H9 (cell line): ENCODE results near the gene DHRS9. TPM values are rescaled to one million over a fixed set of nuclear protein-coding genes. Genes with fewer than 3 reads are reported as not detected.

Experiments
- DNase-seq: peaks from one replicate; pipeline ENCODE4 v3.0.0-alpha.2; 2017
- H2AFZ ChIP-seq: one replicate; pipeline ENCODE4 v1.6.1; 2013; ENCODE audit warnings: mild to moderate bottlenecking, low read length, control low read depth, moderate library complexity
- H2AK5ac ChIP-seq: 2 replicates; pipeline ENCODE4 v1.6.1; 2013; ENCODE audit warnings: low read length, control low read depth, mixed read lengths; ENCODE audit not compliant: insufficient read length
- H2BK120ac ChIP-seq: one replicate; pipeline ENCODE4 v1.6.1; 2013; ENCODE audit warnings: low read depth, mild to moderate bottlenecking, low read length, control low read depth, inconsistent platforms; ENCODE audit not compliant: poor library complexity, severe bottlenecking
- H2BK12ac ChIP-seq: 2 replicates; pipeline ENCODE4 v1.6.1; 2013; ENCODE audit warnings: low read length, control low read depth, mixed read lengths, low read depth; ENCODE audit not compliant: insufficient read length
- H2BK15ac ChIP-seq: 2 replicates; pipeline ENCODE4 v1.6.1; 2013; ENCODE audit warnings: low read depth, low read length, control low read depth
- H2BK20ac ChIP-seq: one replicate; pipeline ENCODE4 v1.6.1; 2013; ENCODE audit warnings: low read depth, mild to moderate bottlenecking, low read length, control low read depth, inconsistent platforms; ENCODE audit not compliant: poor library complexity, severe bottlenecking
- H2BK5ac ChIP-seq: 2 replicates; pipeline ENCODE4 v1.6.1; 2013; ENCODE audit warnings: low read length, control low read depth, mixed read lengths; ENCODE audit not compliant: insufficient read length
- H3K14ac ChIP-seq: 2 replicates; pipeline ENCODE4 v1.6.1; 2013; ENCODE audit warnings: low read length, control low read depth; ENCODE audit not compliant: insufficient read depth
- H3K18ac ChIP-seq: 2 replicates; pipeline ENCODE4 v1.6.1; 2013; ENCODE audit warnings: low read depth, mild to moderate bottlenecking, mixed read lengths, low read length, control low read depth; ENCODE audit not compliant: insufficient read length
- H3K23ac ChIP-seq: 2 replicates; pipeline ENCODE4 v1.6.1; 2013; ENCODE audit warnings: low read length, control low read depth, mixed read lengths, low read depth; ENCODE audit not compliant: insufficient read length
- H3K23me2 ChIP-seq: 2 replicates; pipeline ENCODE4 v1.6.1; 2013; ENCODE audit warnings: low read depth, mild to moderate bottlenecking, mixed read lengths, low read length, control low read depth; ENCODE audit not compliant: insufficient read length, poor library complexity, severe bottlenecking
- H3K27ac ChIP-seq: 2 replicates; pipeline ENCODE4 v1.5.1; 2013; ENCODE audit warnings: low read length, control low read depth, mixed read lengths, low read depth; ENCODE audit not compliant: insufficient read length
- H3K27me3 ChIP-seq: 2 replicates; pipeline ENCODE4 v1.6.1; 2013; ENCODE audit warnings: low read length, control low read depth, inconsistent platforms; ENCODE audit not compliant: insufficient read depth
- H3K4ac ChIP-seq: 2 replicates; pipeline ENCODE4 v1.6.1; 2013; ENCODE audit warnings: low read depth, mild to moderate bottlenecking, control low read depth, inconsistent platforms, low read length, moderate library complexity
- H3K4me1 ChIP-seq: 2 replicates; pipeline ENCODE4 v1.6.1; 2013; ENCODE audit warnings: low read length, control low read depth, inconsistent platforms; ENCODE audit not compliant: insufficient read depth
- H3K4me2 ChIP-seq: 2 replicates; pipeline ENCODE4 v1.6.1; 2013; ENCODE audit warnings: low read length, control low read depth, mixed read lengths; ENCODE audit not compliant: insufficient read length, insufficient read depth
- H3K56ac ChIP-seq: 2 replicates; pipeline ENCODE4 v1.6.1; 2013; ENCODE audit warnings: low read depth, mild to moderate bottlenecking, mixed read lengths, low read length, control low read depth; ENCODE audit not compliant: insufficient read length
- H3K79me1 ChIP-seq: 2 replicates; pipeline ENCODE4 v1.6.1; 2013; ENCODE audit warnings: low read depth, mild to moderate bottlenecking, moderate library complexity, low read length, control low read depth, inconsistent platforms; ENCODE audit not compliant: insufficient read depth, poor library complexity, severe bottlenecking
- H3K79me2 ChIP-seq: 2 replicates; pipeline ENCODE4 v1.6.1; 2013; ENCODE audit warnings: low read length, control low read depth, inconsistent platforms; ENCODE audit not compliant: insufficient read depth
- H3K9ac ChIP-seq: 2 replicates; pipeline ENCODE4 v1.6.1; 2013; ENCODE audit warnings: low read length, control low read depth, mixed read lengths; ENCODE audit not compliant: insufficient read length; ENCODE audit errors: extremely low read depth
- H3K9me3 ChIP-seq: one replicate; pipeline ENCODE4 v1.6.1; 2013; ENCODE audit warnings: low read depth, low read length, inconsistent platforms; ENCODE audit not compliant: control insufficient read depth
- H3T11ph ChIP-seq: one replicate; pipeline ENCODE4 v1.6.1; 2013; ENCODE audit warnings: mild to moderate bottlenecking, low read length, control low read depth, inconsistent platforms
- H4K20me1 ChIP-seq: one replicate; pipeline ENCODE4 v1.6.1; 2013; ENCODE audit not compliant: control insufficient read depth, insufficient read length, insufficient read depth
- H4K5ac ChIP-seq: 2 replicates; pipeline ENCODE4 v1.6.1; 2013; ENCODE audit warnings: low read depth, mild to moderate bottlenecking, mixed read lengths, low read length, control low read depth; ENCODE audit not compliant: insufficient read length
- H4K8ac ChIP-seq: replicated peaks from 2 replicates; pipeline ENCODE4 v1.6.1; 2013; ENCODE audit warnings: low read length, control low read depth, mixed read lengths, low read depth; ENCODE audit not compliant: insufficient read length
- H4K91ac ChIP-seq: 2 replicates; pipeline ENCODE4 v1.6.1; 2013; ENCODE audit warnings: low read depth, mild to moderate bottlenecking, moderate library complexity, mixed read lengths, low read length, control low read depth; ENCODE audit not compliant: insufficient read length
- H3K27ac Mint-ChIP-seq, 3 experiments: 2 replicates in 2 of 3; 3 replicates in 1 of 3; pipeline ENCODE4 v1.8.0; 2020 to 2021; ENCODE audit warnings: mixed read lengths in 3 of 3, mild to moderate bottlenecking in 1 of 3, moderate library complexity in 1 of 3
- H3K27me3 Mint-ChIP-seq: 2 replicates; pipeline ENCODE4 v1.8.0; 2021; ENCODE audit warnings: low read depth, mild to moderate bottlenecking, moderate library complexity, mixed read lengths
- H3K36me3 Mint-ChIP-seq, 3 experiments: 2 replicates in 2 of 3; 3 replicates in 1 of 3; pipeline ENCODE4 v1.8.0; 2020 to 2021; ENCODE audit warnings: low read depth in 3 of 3, mixed read lengths in 3 of 3; ENCODE audit not compliant: insufficient read depth in 1 of 3
- H3K4me1 Mint-ChIP-seq, 2 experiments: 2 replicates each; pipeline ENCODE4 v1.8.0; 2020; ENCODE audit warnings: mixed read lengths in 2 of 2
- H3K4me3 Mint-ChIP-seq, 2 experiments: 2 replicates in 1 of 2; 3 replicates in 1 of 2; pipeline ENCODE4 v1.8.0; 2020 to 2021; ENCODE audit warnings: mild to moderate bottlenecking in 2 of 2, mixed read lengths in 2 of 2, moderate library complexity in 1 of 2
- H3K9me3 Mint-ChIP-seq, 2 experiments: 2 replicates in 1 of 2; 3 replicates in 1 of 2; pipeline ENCODE4 v1.8.0; 2020; ENCODE audit warnings: mild to moderate bottlenecking in 2 of 2, mixed read lengths in 2 of 2, moderate library complexity in 1 of 2
- WGBS: extraction: QIAGEN DNeasy Blood & Tissue Kit; methylation state at CpG from one replicate; pipeline ENCODE4 v1.1.7; 2013; ENCODE audit warnings: missing lambda C conversion rate, low lambda C conversion rate, mixed read lengths; ENCODE audit not compliant: insufficient read length; ENCODE audit errors: extremely low coverage; 5-methylcytosine and 5-hydroxymethylcytosine counted together
- total RNA-seq: library from RNA; stranded (reverse); gene quantifications from 2 replicates; pipeline ENCODE4 v1.2.1, GENCODE V29; 2021
- TF ChIP-seq, protein P1 (sequence below): fragments of 200-600 bp; sonication (generic); conservative IDR thresholded peaks from 3 replicates; pipeline ENCODE4 v1.8.0; 2021; ENCODE audit warnings: antibody characterized with exemption, mild to moderate bottlenecking

DHRS9 gene
- total RNA-seq, 1 experiment from 2014 or later, result not detected

DNA sequence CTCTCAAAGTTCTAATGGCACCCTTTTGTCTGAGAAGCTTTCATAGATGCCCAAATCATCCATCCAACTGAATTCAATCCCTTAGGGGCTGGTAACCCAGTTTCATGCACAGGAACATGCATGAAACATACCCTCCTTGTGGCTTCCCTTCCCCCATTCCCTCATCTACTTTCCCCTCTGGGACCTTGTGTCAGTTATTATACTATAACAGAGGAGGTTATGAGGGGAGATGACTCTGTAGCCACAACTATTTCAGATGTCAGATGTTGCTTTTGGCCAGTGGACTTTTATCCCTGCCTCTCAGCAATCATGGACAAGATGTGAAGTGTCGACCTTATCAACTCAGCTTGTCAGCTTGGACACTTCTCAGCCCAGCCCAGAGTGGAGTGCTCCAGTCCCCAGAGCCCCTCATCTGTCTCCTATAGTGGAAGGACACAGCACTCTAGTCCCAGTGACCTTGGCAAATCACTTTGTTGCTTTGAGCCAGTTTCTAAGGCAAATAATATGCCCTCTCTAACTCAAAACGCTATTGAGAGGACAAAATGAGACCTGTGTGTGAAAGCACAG lies 8.4 kb downstream of the DHRS9 start:
- H3K9ac ChIP-seq, result no peak overlapping the region
- no CpG with 5 or more reads among the region's 2 CpGs for WGBS
- no peak for DNase-seq
- no peak overlapping the region for H3T11ph ChIP-seq
- H2BK15ac ChIP-seq, result no peak overlapping the region
- H3K27me3 ChIP-seq, result no peaks in the 10 kb centered on the region
- no peaks in the 10 kb centered on the region for H3K79me2 ChIP-seq
- H3K23ac ChIP-seq, result no peak overlapping the region
- H4K91ac ChIP-seq, result no peak overlapping the region
- no peak overlapping the region for H3K14ac ChIP-seq
- H3K4me2 ChIP-seq, result no peak overlapping the region
- TF ChIP-seq, protein P1, sequence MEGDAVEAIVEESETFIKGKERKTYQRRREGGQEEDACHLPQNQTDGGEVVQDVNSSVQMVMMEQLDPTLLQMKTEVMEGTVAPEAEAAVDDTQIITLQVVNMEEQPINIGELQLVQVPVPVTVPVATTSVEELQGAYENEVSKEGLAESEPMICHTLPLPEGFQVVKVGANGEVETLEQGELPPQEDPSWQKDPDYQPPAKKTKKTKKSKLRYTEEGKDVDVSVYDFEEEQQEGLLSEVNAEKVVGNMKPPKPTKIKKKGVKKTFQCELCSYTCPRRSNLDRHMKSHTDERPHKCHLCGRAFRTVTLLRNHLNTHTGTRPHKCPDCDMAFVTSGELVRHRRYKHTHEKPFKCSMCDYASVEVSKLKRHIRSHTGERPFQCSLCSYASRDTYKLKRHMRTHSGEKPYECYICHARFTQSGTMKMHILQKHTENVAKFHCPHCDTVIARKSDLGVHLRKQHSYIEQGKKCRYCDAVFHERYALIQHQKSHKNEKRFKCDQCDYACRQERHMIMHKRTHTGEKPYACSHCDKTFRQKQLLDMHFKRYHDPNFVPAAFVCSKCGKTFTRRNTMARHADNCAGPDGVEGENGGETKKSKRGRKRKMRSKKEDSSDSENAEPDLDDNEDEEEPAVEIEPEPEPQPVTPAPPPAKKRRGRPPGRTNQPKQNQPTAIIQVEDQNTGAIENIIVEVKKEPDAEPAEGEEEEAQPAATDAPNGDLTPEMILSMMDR, result no peak
- H3K27ac Mint-ChIP-seq, result no peak overlapping the region
- H3K4me1 Mint-ChIP-seq, result no peaks in the 10 kb centered on the region
- no peak overlapping the region for H2BK20ac ChIP-seq
- H3K4me1 ChIP-seq, result no peaks in the 10 kb centered on the region
- H2AFZ ChIP-seq, result no peak overlapping the region
- no peak overlapping the region for H3K56ac ChIP-seq
- H3K18ac ChIP-seq, result no peak overlapping the region
- H3K27me3 Mint-ChIP-seq, result no peaks in the 10 kb centered on the region
- no peaks in the 10 kb centered on the region for H3K9me3 Mint-ChIP-seq
- no peak overlapping the region for H3K4ac ChIP-seq
- no peaks in the 10 kb centered on the region for H3K79me1 ChIP-seq
- no peak overlapping the region for H3K4me3 Mint-ChIP-seq
- no peaks in the 10 kb centered on the region for H3K9me3 ChIP-seq
- H3K23me2 ChIP-seq, result no peaks in the 10 kb centered on the region
- no peaks in the 10 kb centered on the region for H3K36me3 Mint-ChIP-seq
- no peak overlapping the region for H2BK5ac ChIP-seq
- H4K20me1 ChIP-seq, result no peaks in the 10 kb centered on the region
- H2AK5ac ChIP-seq, result no peak overlapping the region
- H4K5ac ChIP-seq, result no peak overlapping the region
- H2BK120ac ChIP-seq, result no peak overlapping the region
- H4K8ac ChIP-seq, result no peak overlapping the region
- no peak overlapping the region for H2BK12ac ChIP-seq
- no peak overlapping the region for H3K27ac ChIP-seq
